Spinal cord (tissue), 10 donors: ENCODE results near the gene PRKCG. TPM values are rescaled to one million over a fixed set of nuclear protein-coding genes. Genes with fewer than 3 reads are reported as not detected.

Experiments
- DNase-seq, 6 donors: peaks; one replicate each; pipeline versions ENCODE4 v3.0.0 to v3.0.0-alpha.2; 2013 to 2015; ENCODE audit warnings: low spot score in 6 of 6, low read depth in 4 of 6
- H3K27ac ChIP-seq: one replicate; pipeline ENCODE4 v1.5.1; 2013; ENCODE audit warnings: low read depth, low read length, control low read depth
- H3K27me3 ChIP-seq: one replicate; pipeline ENCODE4 v1.6.1; 2013; ENCODE audit warnings: low read length; ENCODE audit not compliant: control insufficient read depth, insufficient read depth
- H3K36me3 ChIP-seq: one replicate; pipeline ENCODE4 v1.6.1; 2013; ENCODE audit warnings: low read length; ENCODE audit not compliant: control insufficient read depth, insufficient read depth
- H3K4me1 ChIP-seq: one replicate; pipeline ENCODE4 v1.6.1; 2013; ENCODE audit warnings: low read length; ENCODE audit not compliant: control insufficient read depth, insufficient read depth
- H3K4me3 ChIP-seq: one replicate; pipeline ENCODE4 v1.5.1; 2013; ENCODE audit warnings: low read depth, low read length, control low read depth
- H3K9me3 ChIP-seq: one replicate; pipeline ENCODE4 v1.6.1; 2013; ENCODE audit warnings: low read length; ENCODE audit not compliant: control insufficient read depth, insufficient read depth
- WGBS: methylation state at CpG from one replicate; pipeline ENCODE4 v1.1.5; 2013; ENCODE audit warnings: missing lambda C conversion rate; ENCODE audit not compliant: insufficient coverage; 5-methylcytosine and 5-hydroxymethylcytosine counted together
- polyA plus RNA-seq, 2 donors: library from polyadenylated mRNA; unstranded; fragments of 120-200 nt; gene quantifications; one replicate each; pipeline ENCODE4 v1.2.1, GENCODE V29; 2013; ENCODE audit not compliant: insufficient read length in 2 of 2
- total RNA-seq, 2 donors: library from RNA; depleted of rRNA in 1 of 2; stranded (reverse); fragments of 120-200 nt in 1 of 2; fragments of >200 nt in 1 of 2; gene quantifications; one replicate each; pipeline versions ENCODE4 v1.2.3 to v1.2.4, GENCODE V29; 2013 to 2014
- donor health status: healthy.

Gene PRKCG
- total and polyA plus RNA-seq, 4 donors, result 1.0 to 7.5 (median 4.0) TPM

DNA sequence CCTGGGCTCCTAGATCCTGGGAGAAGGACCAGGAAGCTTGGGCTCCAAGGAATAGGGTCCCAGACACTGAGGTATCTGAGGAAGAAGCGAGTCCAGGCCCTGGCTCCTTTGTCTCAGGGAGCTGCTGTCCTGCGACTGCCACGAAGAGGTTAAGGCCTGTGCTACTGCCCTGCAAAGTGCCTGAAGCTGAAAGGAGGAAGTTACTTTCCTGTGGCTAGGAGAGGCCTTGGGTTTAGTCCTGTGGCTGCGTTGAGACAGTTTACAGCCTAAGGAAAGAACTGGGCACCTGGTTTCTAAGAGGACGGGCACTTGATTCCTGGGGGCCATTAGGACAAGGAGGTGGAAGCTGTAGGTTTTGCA, 11.5 kb upstream of the PRKCG start:
- Histone ChIP-seq H3K4me3 (no peak overlapping the region), H3K4me1 (peaks cover 43% of the 10 kb centered on the region), H3K27me3 (no peaks in the 10 kb centered on the region), H3K27ac (no peak overlapping the region), H3K9me3 (no peaks in the 10 kb centered on the region), H3K36me3 (peaks cover 36% of the 10 kb centered on the region)
- no peak for DNase-seq
- 64% methylated on average over 5 of the region's 5 CpGs for WGBS

DNA sequence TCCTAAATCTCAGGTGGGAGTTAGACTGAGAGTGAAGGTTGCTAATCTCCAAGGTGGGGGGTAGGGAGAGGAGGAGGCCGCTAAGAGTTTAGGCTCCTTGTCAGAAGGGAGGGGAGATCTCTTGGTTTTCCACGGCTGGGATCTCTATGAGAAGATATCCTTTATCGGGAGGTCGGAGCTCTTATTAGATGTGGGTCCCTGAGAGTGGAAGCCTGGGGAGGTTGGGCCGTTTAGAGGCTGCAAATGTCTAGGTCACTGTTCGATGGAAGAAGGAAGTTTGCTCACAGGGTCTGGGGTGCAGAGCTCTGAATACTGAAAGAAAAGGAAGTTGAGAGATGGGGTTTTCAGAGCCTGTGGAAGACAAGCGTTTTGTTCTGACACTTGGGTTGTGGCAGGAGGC, 10.5 kb upstream of the PRKCG start:
- 86% methylated on average over 6 of the region's 7 CpGs for WGBS
- no peak for DNase-seq
- Histone ChIP-seq H3K4me1 (peaks cover 33% of the 10 kb centered on the region), H3K36me3 (peaks cover 41% of the 10 kb centered on the region), H3K27me3 (no peaks in the 10 kb centered on the region), H3K9me3 (no peaks in the 10 kb centered on the region), H3K27ac (no peak overlapping the region), H3K4me3 (no peak overlapping the region)

DNA sequence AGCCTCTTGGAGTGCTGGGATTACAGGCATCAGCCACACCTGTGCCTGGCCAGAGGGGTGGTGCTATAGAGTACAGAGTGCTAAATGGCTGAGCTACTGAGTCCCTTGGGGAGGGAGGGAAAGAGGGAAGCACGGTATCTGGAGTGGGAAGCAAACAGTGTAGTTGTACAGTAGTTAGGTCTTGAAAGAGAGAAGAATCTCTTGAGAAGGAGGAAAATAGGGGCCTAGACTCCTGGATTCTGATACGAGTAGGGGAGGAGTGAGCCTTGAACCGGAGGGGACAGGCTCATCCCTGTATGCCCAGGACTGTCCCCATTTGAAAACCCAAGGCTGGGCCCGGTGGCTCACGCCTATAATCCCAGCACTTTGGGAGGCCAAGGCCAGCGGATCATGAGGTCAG, 9.2 kb upstream of the PRKCG start:
- H3K36me3 ChIP-seq, result peaks cover 41% of the 10 kb centered on the region
- WGBS, result 86% methylated on average over 6 of the region's 6 CpGs
- H3K9me3 ChIP-seq, result no peaks in the 10 kb centered on the region
- no peak for DNase-seq
- H3K4me3 ChIP-seq, result no peak overlapping the region
- H3K4me1 ChIP-seq, result peaks cover 20% of the 10 kb centered on the region
- H3K27me3 ChIP-seq, result no peaks in the 10 kb centered on the region
- no peak overlapping the region for H3K27ac ChIP-seq

DNA sequence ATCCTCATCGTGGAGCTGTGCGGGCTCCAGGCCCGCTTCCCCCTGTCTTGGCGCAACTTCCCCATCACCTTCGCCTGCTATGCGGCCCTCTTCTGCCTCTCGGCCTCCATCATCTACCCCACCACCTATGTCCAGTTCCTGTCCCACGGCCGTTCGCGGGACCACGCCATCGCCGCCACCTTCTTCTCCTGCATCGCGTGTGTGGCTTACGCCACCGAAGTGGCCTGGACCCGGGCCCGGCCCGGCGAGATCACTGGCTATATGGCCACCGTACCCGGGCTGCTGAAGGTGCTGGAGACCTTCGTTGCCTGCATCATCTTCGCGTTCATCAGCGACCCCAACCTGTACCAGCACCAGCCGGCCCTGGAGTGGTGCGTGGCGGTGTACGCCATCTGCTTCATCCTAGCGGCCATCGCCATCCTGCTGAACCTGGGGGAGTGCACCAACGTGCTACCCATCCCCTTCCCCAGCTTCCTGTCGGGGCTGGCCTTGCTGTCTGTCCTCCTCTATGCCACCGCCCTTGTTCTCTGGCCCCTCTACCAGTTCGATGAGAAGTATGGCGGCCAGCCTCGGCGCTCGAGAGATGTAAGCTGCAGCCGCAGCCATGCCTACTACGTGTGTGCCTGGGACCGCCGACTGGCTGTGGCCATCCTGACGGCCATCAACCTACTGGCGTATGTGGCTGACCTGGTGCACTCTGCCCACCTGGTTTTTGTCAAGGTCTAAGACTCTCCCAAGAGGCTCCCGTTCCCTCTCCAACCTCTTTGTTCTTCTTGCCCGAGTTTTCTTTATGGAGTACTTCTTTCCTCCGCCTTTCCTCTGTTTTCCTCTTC, 8.0 kb upstream of the PRKCG start:
- WGBS, result 95% methylated on average over 51 of the region's 51 CpGs
- DNase-seq, result no peak
- H3K4me1 ChIP-seq, result peaks cover 11% of the 10 kb centered on the region
- no peaks in the 10 kb centered on the region for H3K27me3 ChIP-seq
- no peaks in the 10 kb centered on the region for H3K9me3 ChIP-seq
- no peak overlapping the region for H3K27ac ChIP-seq
- peaks cover 41% of the 10 kb centered on the region for H3K36me3 ChIP-seq
- no peak overlapping the region for H3K4me3 ChIP-seq

DNA sequence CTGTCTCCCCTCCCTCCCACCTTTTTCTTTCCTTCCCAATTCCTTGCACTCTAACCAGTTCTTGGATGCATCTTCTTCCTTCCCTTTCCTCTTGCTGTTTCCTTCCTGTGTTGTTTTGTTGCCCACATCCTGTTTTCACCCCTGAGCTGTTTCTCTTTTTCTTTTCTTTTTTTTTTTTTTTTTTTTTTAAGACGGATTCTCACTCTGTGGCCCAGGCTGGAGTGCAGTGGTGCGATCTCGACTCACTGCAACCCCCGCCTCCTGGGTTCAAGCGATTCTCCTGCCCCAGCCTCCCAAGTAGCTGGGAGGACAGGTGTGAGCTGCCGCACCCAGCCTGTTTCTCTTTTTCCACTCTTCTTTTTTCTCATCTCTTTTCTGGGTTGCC, 7.4 kb upstream of the PRKCG start:
- peaks cover 9% of the 10 kb centered on the region for H3K4me1 ChIP-seq
- no peak for DNase-seq
- H3K36me3 ChIP-seq, result peaks cover 41% of the 10 kb centered on the region
- no peaks in the 10 kb centered on the region for H3K9me3 ChIP-seq
- no peaks in the 10 kb centered on the region for H3K27me3 ChIP-seq
- H3K4me3 ChIP-seq, result no peak overlapping the region
- no peak overlapping the region for H3K27ac ChIP-seq
- WGBS, result 75% methylated on average over 5 of the region's 6 CpGs

DNA sequence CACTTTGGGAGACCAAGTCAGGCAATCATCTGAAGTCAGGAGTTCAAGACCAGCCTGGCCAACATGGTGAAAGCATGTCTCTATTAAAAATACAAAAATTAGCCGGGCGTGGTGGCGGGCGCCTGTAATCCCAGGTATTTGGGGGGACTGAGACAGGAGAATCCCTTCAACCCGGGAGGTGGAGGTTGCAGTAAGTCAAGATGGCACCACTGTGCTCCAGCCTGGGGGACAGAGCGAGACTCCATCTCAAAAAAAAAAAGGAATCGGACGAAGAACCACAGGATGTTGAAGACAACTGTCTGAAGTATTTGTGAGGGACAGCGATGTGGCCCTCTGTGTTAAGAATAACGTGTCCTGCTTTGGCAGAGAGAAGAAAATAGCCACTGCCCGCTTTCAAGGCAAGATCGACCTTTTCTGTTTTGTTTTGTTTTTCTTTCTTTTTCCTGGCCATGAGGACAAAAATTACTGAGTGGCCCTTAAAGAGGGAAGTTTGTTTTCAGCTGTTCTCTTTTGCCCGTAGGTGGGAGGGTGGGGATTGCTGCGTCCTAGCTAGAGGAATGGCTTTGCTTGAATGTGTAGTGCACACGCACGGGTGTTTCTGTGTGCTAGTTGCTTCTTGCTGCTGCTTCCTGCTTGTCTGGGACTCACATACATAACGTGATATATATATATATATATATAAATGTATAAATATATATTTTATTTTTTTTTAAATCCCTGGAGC, 6.2 kb upstream of the PRKCG start:
- H3K4me3 ChIP-seq, result no peak overlapping the region
- peaks cover 38% of the 10 kb centered on the region for H3K36me3 ChIP-seq
- no peak for DNase-seq
- H3K9me3 ChIP-seq, result no peaks in the 10 kb centered on the region
- no peak overlapping the region for H3K27ac ChIP-seq
- 99% methylated on average over 8 of the region's 17 CpGs for WGBS
- peaks cover 4% of the 10 kb centered on the region for H3K27me3 ChIP-seq
- H3K4me1 ChIP-seq, result peaks cover 5% of the 10 kb centered on the region

DNA sequence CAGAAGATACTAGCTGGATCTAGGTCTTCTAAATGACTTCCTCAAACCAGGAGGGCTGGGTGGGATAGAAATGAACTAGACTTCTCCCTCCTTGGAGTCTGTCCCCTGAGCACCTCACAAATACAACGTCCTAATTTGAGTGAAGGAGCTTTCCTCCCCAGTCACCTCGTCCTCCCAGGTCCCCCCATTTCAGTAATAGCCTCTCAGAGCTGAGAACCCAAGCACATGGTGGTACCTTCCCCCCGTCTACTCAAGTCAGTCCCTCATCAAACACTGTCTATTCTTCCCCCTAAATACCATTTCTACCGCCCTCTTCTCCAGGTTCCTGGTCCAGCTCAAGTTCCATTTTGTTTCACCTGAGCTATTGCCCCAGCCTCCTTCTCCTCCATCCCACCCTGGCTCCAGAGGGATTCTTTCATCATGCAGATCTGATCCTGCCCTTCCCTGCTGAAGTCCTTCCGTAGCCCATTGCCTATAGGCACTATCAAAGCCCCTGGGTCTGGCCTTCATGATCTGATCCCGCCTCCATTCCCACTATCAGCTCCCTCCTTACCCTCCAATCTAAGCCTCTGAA, 5.3 kb upstream of the PRKCG start:
- no peak for DNase-seq
- Histone ChIP-seq H3K36me3 (peaks cover 33% of the 10 kb centered on the region), H3K4me1 (peaks cover 8% of the 10 kb centered on the region), H3K9me3 (no peaks in the 10 kb centered on the region), H3K4me3 (no peak overlapping the region), H3K27me3 (peaks cover 14% of the 10 kb centered on the region), H3K27ac (no peak overlapping the region)
- WGBS, result 89% methylated on average over 5 of the region's 6 CpGs

DNA sequence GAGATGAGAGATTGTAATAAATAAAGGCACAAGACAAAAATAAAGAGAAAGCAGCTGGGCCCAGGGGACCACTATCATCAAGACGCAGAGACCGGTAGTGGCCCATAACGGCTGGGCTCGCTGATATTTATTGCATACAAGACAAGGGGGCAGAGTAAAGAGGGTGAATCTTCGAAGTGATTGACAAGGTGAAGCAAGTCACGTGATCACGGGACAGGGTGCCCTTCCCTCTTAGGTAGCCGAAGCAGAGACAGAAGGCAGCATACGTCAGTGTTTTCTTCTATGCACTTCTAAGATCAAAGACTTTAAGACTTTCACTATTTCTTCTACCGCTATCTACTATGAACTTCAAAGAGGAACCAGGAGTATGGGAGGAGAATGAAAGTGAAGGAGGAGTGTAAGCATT, 4.6 kb upstream of the PRKCG start:
- Histone ChIP-seq H3K9me3 (no peaks in the 10 kb centered on the region), H3K4me1 (peaks cover 15% of the 10 kb centered on the region), H3K4me3 (no peak overlapping the region), H3K36me3 (peaks cover 33% of the 10 kb centered on the region), H3K27ac (no peak overlapping the region), H3K27me3 (peaks cover 20% of the 10 kb centered on the region)
- no peak for DNase-seq
- 78% methylated on average over 7 of the region's 10 CpGs for WGBS

DNA sequence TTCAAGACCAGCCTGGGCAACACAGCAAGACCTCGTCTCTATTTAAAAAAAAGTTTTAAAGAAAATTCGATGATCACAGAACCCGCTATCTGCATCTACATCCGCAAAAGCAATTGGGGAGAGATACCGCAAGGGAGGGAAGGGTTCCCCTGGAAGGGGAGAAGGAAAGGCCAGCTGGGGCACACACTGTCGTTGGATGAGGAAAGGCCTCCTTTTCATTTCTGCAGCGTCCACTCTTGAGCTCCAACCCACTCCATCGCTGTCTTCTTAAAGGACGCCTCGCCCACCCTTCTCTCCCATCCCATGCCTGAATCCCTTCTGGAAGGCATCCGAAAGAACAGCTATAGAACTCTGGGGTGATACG, 3.2 kb upstream of the PRKCG start:
- Histone ChIP-seq H3K27ac (peak overlapping the region; percentile 71), H3K36me3 (peaks cover 22% of the 10 kb centered on the region), H3K4me1 (peaks cover 25% of the 10 kb centered on the region), H3K9me3 (no peaks in the 10 kb centered on the region), H3K27me3 (peaks cover 32% of the 10 kb centered on the region), H3K4me3 (peak overlapping the region; percentile 71)
- WGBS, result 56% methylated on average over 6 of the region's 12 CpGs
- no peak for DNase-seq
